ENCODE data around the gene MESD. TPM values are rescaled to one million over a fixed set of nuclear protein-coding genes. Genes with fewer than 3 reads are reported as not detected.

The MESD gene
- total and polyA plus RNA-seq, 9 of the 15 experiments (the other 6 are each of a cell fraction or from before 2014, with no cell fraction given): 11.3 to 39.7 (median 22.8) TPM

DNA sequence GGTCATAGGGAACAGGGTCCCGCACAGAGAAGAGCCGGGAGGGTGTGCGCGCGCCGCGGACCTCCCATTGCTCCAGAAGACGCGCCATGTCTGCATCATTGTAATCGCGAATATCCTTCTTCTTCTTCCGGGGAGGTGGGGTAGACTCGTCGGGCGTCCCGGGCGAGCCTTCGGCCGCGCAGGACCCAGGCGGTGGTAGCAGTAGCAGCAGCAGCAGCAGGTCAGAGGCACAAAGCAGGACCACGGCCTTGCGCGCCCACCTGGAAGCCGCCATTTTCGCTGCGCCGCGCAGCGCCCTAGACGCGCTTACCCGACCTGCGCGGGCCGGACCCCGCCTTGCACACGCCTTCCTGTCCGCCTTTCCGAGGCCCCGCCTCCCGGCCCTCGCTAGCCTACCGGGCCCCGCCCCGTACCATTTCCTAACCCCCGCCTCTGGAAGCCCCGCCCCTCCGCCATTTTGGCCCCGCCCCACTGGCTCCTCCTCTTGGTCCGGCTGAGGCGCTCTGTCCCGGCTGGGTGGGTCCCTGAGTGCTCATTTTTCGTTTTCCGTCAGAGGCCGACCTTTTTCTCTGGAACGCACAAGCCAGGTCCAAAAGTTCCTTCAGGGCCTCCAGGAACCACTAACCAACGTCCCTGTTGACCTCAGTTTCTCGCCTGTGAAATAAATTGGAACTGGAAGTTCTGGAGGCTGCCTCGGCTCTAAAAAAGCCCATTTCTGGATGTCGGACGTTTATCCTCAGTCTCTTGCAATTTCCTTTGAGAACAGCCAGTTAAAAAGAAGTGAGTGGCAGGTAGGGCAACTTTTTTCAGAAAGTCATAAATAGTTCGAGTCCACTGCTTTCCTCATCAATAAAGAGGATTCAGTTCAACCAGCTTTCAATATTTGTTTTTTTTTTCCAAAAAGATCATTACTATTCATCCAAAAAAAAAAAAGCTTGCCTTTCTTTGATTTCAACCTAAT lies at the start of gene MESD (continued):
- TF ChIP-seq CHD7 (IDR thresholded peaks at IDR 0.05; ENCODE audit: low read depth, low read length) (no peak), ZNF184 (CRISPR knock-in tag; IDR thresholded peaks at IDR 0.05) (no peak), MLLT1 (IDR thresholded peaks at IDR 0.05) (peak in 1 of 2 experiments; percentile 47; a peak in 1 of 4 replicates), TCF15 (CRISPR knock-in tag; IDR thresholded peaks at IDR 0.05) (no peak), NONO (IDR thresholded peaks at IDR 0.05; ENCODE audit: low read depth in 2 of 2, low read length in 1 of 2) (peak in 1 of 2 experiments; percentile 41; a peak in 1 of 4 replicates), ETV5 (CRISPR knock-in tag; IDR thresholded peaks at IDR 0.05; ENCODE audit: low read depth) (no peak), HMG20B (CRISPR knock-in tag; IDR thresholded peaks at IDR 0.05) (no peak)
- TF ChIP-seq, protein P1, sequence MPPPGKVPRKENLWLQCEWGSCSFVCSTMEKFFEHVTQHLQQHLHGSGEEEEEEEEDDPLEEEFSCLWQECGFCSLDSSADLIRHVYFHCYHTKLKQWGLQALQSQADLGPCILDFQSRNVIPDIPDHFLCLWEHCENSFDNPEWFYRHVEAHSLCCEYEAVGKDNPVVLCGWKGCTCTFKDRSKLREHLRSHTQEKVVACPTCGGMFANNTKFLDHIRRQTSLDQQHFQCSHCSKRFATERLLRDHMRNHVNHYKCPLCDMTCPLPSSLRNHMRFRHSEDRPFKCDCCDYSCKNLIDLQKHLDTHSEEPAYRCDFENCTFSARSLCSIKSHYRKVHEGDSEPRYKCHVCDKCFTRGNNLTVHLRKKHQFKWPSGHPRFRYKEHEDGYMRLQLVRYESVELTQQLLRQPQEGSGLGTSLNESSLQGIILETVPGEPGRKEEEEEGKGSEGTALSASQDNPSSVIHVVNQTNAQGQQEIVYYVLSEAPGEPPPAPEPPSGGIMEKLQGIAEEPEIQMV (tag; conservative IDR thresholded peaks at IDR 0.05; ENCODE audit: low read depth): no peak
- TF ChIP-seq, protein P2, sequence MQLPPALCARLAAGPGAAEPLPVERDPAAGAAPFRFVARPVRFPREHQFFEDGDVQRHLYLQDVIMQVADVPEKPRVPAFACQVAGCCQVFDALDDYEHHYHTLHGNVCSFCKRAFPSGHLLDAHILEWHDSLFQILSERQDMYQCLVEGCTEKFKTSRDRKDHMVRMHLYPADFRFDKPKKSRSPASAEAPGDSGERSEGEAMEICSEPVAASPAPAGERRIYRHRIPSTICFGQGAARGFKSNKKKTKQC (CRISPR knock-in tag; IDR thresholded peaks at IDR 0.05): 0 out of 2 replicates have a peak, but pooled peaks have one; percentile 44
